GM12878 (cell line): ENCODE results near the gene EZH2.

ENCODE experiments used
- CBX3 ChIP-seq: fragments of 200-600 bp; sonication (generic); IDR thresholded peaks from 2 replicates; pipeline ENCODE4 v1.6.1; 2016; ENCODE audit warnings: low read depth, borderline replicate concordance
- CEBPB ChIP-seq, 2 experiments: fragments of 150-350 bp in 1 of 2; IDR thresholded peaks; 2 replicates each; pipeline ENCODE4 v1.6.1; 2012 to 2014; ENCODE audit warnings: low read depth in 2 of 2, low read length in 2 of 2, borderline replicate concordance in 1 of 2, inconsistent platforms in 1 of 2
- CTCF ChIP-seq, 3 experiments: IDR thresholded peaks in 2 of 3; conservative IDR thresholded peaks in 1 of 3; 2 replicates each; pipeline ENCODE4 v1.5.1; 2011; ENCODE audit warnings: low read depth in 3 of 3, low read length in 3 of 3, mild to moderate bottlenecking in 3 of 3, control low read depth in 2 of 3, moderate library complexity in 2 of 3, inconsistent platforms in 1 of 3, mixed read lengths in 1 of 3; ENCODE audit not compliant: control insufficient read depth in 2 of 3, insufficient read depth in 1 of 3; ENCODE audit errors: extremely low read depth in 1 of 3
- MTA3 ChIP-seq: IDR thresholded peaks from 2 replicates; pipeline ENCODE4 v1.6.1; 2012; ENCODE audit warnings: low read length, inconsistent platforms, borderline replicate concordance
- SREBF1 ChIP-seq: IDR thresholded peaks from 2 replicates; pipeline ENCODE4 v1.6.1; 2012; ENCODE audit warnings: mild to moderate bottlenecking, low read length
- TAF1 ChIP-seq: IDR thresholded peaks from 2 replicates; pipeline ENCODE4 v1.6.1; 2011; ENCODE audit warnings: mild to moderate bottlenecking, low read depth, low read length, borderline replicate concordance
- YY1 ChIP-seq: IDR thresholded peaks from 2 replicates; pipeline ENCODE4 v1.6.1; 2011; ENCODE audit warnings: low read depth, mild to moderate bottlenecking, low read length
- ZNF274 ChIP-seq: IDR thresholded peaks from one replicate; pipeline ENCODE4 v1.8.0; 2011; ENCODE audit not compliant: insufficient read length, insufficient read depth

GRCh38 chr7:148930335-148930734 lies 46.2 kb upstream of the EZH2 start:
- TF ChIP-seq CEBPB (IDR thresholded peaks at IDR 0.05; ENCODE audit: borderline replicate concordance in 1 of 2, low read depth in 2 of 2, low read length in 2 of 2) = no peak
- no peak for TF ChIP-seq CTCF (IDR thresholded peaks at IDR 0.05 in 2 of 3, conservative IDR thresholded peaks at IDR 0.05 in 1 of 3; ENCODE audit: control insufficient read depth in 2 of 3, extremely low read depth in 1 of 3, insufficient read depth in 1 of 3, low read depth in 3 of 3, low read length in 3 of 3)
- TF ChIP-seq SREBF1 = no peak
- TF ChIP-seq CBX3 = no peak
- TF ChIP-seq MTA3 = no peak
- TF ChIP-seq ZNF274 = no peak
- no peak for TF ChIP-seq TAF1
- no peak for TF ChIP-seq YY1
